ENCODE data around the gene VAV2. TPM values are rescaled to one million over a fixed set of nuclear protein-coding genes. Genes with fewer than 3 reads are reported as not detected.

The VAV2 gene
- total RNA-seq, 1 experiment from 2014 or later, result 24.7 TPM

DNA sequence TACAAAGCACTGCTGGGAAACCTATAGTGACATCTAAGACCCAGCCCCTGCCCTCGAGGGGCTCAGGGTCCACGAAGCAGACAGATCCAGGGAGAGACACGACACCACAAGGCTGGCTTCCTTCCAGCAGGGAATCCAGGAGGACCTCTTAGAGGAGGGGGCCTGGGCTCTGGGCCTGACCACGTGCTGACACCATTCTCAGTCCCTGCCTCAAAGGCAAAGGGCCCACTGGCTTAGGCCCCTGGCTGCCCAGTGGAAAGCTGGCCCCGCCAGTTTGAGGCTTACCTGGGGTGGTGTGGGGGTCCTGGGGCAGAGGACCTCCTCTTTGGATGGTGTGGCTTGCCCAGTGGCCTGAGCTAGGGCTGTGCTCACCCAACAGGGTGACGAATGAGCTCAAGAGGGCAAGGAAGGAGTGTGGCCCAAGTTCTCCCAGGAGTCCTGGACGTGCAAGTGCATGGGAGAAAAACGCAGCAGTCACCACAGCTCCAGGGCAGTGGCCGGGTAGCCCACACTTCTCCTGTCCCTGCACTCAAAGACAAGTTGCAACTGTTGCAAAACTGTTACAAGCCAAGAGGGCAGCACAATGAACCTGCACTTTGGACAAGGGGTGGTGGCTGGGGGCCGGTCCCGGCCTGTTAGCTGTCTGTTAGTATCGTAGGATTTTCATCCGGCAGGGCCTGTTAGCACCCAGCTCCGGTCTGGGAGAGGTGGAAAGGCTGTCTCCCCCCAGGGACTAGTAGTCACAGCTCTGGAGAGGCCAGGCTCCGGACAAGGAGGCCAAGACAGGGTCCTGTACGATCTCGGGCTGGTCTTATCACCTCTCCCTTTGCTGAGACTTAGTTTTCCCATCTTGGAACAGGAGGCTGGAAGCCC is 252.5 kb downstream of the VAV2 start:
- H3K27ac ChIP-seq (ENCODE audit: low read length), result no peak overlapping the region
- CTCF ChIA-PET, result no interaction called here
- in situ Hi-C loops (cut with HindIII; ENCODE audit: low pct_unique_long_range_greater_than_20kb, low sequenced_read_pairs) (no loop called here), intact Hi-C loops (cut with micrococcal nuclease; ENCODE audit: unreplicated experiment) (no loop called here)
- H3K4me1 ChIP-seq (ENCODE audit: control insufficient read depth, insufficient read depth, low read length), result no peaks in the 10 kb centered on the region
- TF ChIP-seq TCF7L2 (IDR thresholded peaks at IDR 0.05; ENCODE audit: low read depth, low read length) (no peak), POLR2AphosphoS5 (IDR thresholded peaks at IDR 0.05; ENCODE audit: low read depth, low read length) (no peak), REST (IDR thresholded peaks at IDR 0.05; ENCODE audit: insufficient read depth in 1 of 2, low read depth in 2 of 2, low read length in 1 of 2) (no peak), SIN3A (IDR thresholded peaks at IDR 0.05; ENCODE audit: borderline replicate concordance, insufficient read depth, low read depth, low read length) (no peak)
- TF ChIP-seq, protein P1, sequence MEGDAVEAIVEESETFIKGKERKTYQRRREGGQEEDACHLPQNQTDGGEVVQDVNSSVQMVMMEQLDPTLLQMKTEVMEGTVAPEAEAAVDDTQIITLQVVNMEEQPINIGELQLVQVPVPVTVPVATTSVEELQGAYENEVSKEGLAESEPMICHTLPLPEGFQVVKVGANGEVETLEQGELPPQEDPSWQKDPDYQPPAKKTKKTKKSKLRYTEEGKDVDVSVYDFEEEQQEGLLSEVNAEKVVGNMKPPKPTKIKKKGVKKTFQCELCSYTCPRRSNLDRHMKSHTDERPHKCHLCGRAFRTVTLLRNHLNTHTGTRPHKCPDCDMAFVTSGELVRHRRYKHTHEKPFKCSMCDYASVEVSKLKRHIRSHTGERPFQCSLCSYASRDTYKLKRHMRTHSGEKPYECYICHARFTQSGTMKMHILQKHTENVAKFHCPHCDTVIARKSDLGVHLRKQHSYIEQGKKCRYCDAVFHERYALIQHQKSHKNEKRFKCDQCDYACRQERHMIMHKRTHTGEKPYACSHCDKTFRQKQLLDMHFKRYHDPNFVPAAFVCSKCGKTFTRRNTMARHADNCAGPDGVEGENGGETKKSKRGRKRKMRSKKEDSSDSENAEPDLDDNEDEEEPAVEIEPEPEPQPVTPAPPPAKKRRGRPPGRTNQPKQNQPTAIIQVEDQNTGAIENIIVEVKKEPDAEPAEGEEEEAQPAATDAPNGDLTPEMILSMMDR (IDR thresholded peaks at IDR 0.05), result no peak
- BruUV-seq (replicated peaks), result no TSS peak
- H3K4me3 ChIP-seq (ENCODE audit: low read depth in 2 of 2, low read length in 2 of 2), result no peak overlapping the region
- ATAC-seq (no peak), DNase-seq (ENCODE audit: low read depth, low spot score) (no peak)
- no peaks in the 10 kb centered on the region for H3K9me3 ChIP-seq (ENCODE audit: control insufficient read depth, insufficient read depth, low read depth, low read length)
- POLR2A ChIA-PET, result no interaction called here
- H3K27me3 ChIP-seq (ENCODE audit: control insufficient read depth, insufficient read depth, low read length), result no peaks in the 10 kb centered on the region
- H3K36me3 ChIP-seq (ENCODE audit: control insufficient read depth, insufficient read depth, low read length), result no peaks in the 10 kb centered on the region

DNA sequence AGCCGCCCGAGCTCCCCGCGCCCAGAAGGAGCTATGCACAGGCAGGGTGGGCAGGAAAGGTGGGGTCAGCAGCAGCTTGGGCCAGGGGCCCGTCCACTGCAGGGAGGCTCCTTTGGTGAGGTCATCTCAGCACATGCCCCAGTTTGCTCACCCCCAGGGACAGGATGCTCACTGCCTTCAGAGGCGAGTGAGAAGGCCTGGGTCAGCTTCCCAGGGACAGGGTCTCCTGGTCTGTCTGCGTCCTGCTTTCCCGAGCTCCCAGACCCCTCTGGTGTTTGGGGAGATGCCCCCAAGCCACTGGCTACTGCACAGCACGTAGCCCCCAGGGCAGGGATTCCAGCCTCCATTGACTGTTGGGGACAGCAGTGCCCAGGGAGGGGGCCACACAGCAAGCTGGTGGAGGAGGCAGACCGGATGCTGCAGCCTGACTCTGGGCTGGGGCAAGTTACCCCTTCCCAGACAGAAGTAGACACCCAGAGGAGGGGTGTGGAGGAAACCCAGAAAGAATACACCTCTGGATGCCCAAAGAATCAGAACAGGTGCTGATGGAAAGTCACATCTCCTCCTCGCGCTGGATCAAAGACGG is 253.4 kb downstream of the VAV2 start:
- BruUV-seq (replicated peaks), result no TSS peak
- ATAC-seq (no peak), DNase-seq (ENCODE audit: low read depth, low spot score) (no peak)
- no peak overlapping the region for H3K27ac ChIP-seq (ENCODE audit: low read length)
- POLR2A ChIA-PET, result no interaction called here
- in situ Hi-C loops (cut with HindIII; ENCODE audit: low pct_unique_long_range_greater_than_20kb, low sequenced_read_pairs), result no loop called here
- H3K4me1 ChIP-seq (ENCODE audit: control insufficient read depth, insufficient read depth, low read length), result no peaks in the 10 kb centered on the region
- no peaks in the 10 kb centered on the region for H3K36me3 ChIP-seq (ENCODE audit: control insufficient read depth, insufficient read depth, low read length)
- H3K27me3 ChIP-seq (ENCODE audit: control insufficient read depth, insufficient read depth, low read length), result no peaks in the 10 kb centered on the region
- intact Hi-C loops (cut with micrococcal nuclease; ENCODE audit: unreplicated experiment), result no loop called here
- no peaks in the 10 kb centered on the region for H3K9me3 ChIP-seq (ENCODE audit: control insufficient read depth, insufficient read depth, low read depth, low read length)
- TF ChIP-seq POLR2AphosphoS5 (IDR thresholded peaks at IDR 0.05; ENCODE audit: low read depth, low read length) (no peak), REST (IDR thresholded peaks at IDR 0.05; ENCODE audit: insufficient read depth in 1 of 2, low read depth in 2 of 2, low read length in 1 of 2) (no peak), SIN3A (IDR thresholded peaks at IDR 0.05; ENCODE audit: borderline replicate concordance, insufficient read depth, low read depth, low read length) (no peak), TCF7L2 (IDR thresholded peaks at IDR 0.05; ENCODE audit: low read depth, low read length) (no peak)
- TF ChIP-seq, protein P1 (IDR thresholded peaks at IDR 0.05), result no peak
- CTCF ChIA-PET, result no interaction called here
- no peak overlapping the region; a peak in 1 of 4 replicates for H3K4me3 ChIP-seq (ENCODE audit: low read depth in 2 of 2, low read length in 2 of 2)
